ENCODE results near the gene USP30.
"Not testable (repeated sequence)": the region's sequence is repeated elsewhere in the genome, so short reads cannot be mapped to it uniquely, and the experiment has no call there.

The USP30 gene

GRCh38 chr12:109036975-109037374, 15.4 kb upstream of the USP30 start:
- Mint-ChIP-seq H3K4me1 (ENCODE audit: low read depth) (no peaks in the 10 kb centered on the region), H3K27ac (no peak overlapping the region), H3K4me3 (no peak overlapping the region), H3K9me3 (ENCODE audit: low read depth) (peaks cover 18% of the 10 kb centered on the region), H3K36me3 (peaks cover 7% of the 10 kb centered on the region), H3K27me3 (peaks cover 10% of the 10 kb centered on the region)

DNA sequence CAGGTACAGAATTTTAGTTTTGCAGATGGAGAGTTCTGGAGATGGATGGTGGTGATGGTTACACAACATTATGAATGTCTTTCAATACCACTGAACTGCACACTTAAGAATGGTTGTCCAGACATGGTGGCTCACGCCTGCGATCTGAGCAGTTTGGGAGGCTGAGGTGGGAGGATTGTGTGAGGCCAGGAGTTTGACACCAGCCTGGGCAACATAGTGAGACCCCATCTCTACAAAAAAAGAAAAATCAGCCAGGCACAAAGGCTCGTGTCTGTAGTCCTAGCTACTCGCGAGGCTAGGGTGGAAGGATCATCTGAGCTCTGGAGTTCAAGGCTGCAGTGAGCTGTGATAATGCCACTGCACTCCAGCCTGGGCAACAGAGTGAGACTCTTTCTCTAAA, 8.1 kb upstream of the USP30 start:
- peaks cover 11% of the 10 kb centered on the region for H3K27me3 Mint-ChIP-seq
- H3K27ac Mint-ChIP-seq = no peak overlapping the region
- H3K4me3 Mint-ChIP-seq = no peak overlapping the region
- no peaks in the 10 kb centered on the region for H3K4me1 Mint-ChIP-seq (ENCODE audit: low read depth)
- H3K9me3 Mint-ChIP-seq (ENCODE audit: low read depth) = no peaks in the 10 kb centered on the region
- no peaks in the 10 kb centered on the region for H3K36me3 Mint-ChIP-seq

- Mint-ChIP-seq H3K36me3 (no peaks in the 10 kb centered on the region), H3K4me3 (no peak overlapping the region), H3K9me3 (ENCODE audit: low read depth) (no peaks in the 10 kb centered on the region), H3K4me1 (ENCODE audit: low read depth) (peaks cover 6% of the 10 kb centered on the region), H3K27me3 (peaks cover 4% of the 10 kb centered on the region), H3K27ac (no peak overlapping the region)
These were observed 5.1 kb upstream of the USP30 start for GRCh38 chr12:109047081-109047805.

DNA sequence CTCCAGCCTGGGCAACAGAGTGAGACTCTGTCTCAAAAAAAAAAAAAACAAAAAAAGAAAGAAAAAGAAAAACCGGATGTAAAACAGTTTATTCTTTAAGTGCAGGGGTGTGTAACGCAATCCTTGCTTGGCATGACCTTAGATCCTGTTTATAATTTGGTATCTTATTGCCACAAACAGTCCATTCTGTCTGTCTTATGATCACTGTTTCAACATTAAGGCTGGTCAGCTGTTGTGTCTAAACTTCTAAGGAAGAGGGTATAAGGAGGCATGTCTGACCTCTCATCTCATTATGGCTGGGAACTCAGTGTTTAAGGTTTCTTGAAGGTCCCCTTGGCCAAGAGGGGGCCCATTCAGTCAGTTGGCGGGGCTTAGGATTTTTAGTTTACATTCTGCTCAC, 3.7 kb upstream of the USP30 start:
- not testable (repeated sequence) for H3K27ac Mint-ChIP-seq; H3K4me1 Mint-ChIP-seq (ENCODE audit: low read depth)

DNA sequence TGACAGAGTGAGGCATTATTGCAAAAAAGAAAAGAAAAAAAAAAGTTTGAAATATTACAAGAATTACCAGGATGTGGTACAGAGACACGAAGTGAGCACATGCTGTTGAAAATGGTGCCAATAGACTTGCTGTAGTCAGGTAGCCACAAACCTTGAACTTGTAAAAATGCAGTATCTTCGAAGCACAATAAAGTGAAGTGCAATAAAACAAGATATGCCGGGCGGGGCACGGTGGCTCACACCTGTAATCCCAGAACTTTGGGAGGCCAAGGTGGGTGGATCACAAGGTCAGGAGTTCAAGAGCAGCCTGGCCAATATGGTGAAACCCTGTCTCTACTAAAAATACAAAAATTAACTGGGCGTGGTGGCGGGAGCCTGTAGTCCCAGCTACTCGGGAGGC, 2.6 kb upstream of the USP30 start:
- not testable (repeated sequence) for H3K9me3 Mint-ChIP-seq (ENCODE audit: low read depth); H3K4me3 Mint-ChIP-seq; H3K36me3 Mint-ChIP-seq; H3K27ac Mint-ChIP-seq; H3K27me3 Mint-ChIP-seq
- peaks cover 14% of the 10 kb centered on the region for H3K4me1 Mint-ChIP-seq (ENCODE audit: low read depth)

More for the DNA sequence above, 3.7 kb upstream of the USP30 start:
- not testable (repeated sequence) for H3K36me3 Mint-ChIP-seq; H3K4me3 Mint-ChIP-seq; H3K9me3 Mint-ChIP-seq (ENCODE audit: low read depth); H3K27me3 Mint-ChIP-seq

DNA sequence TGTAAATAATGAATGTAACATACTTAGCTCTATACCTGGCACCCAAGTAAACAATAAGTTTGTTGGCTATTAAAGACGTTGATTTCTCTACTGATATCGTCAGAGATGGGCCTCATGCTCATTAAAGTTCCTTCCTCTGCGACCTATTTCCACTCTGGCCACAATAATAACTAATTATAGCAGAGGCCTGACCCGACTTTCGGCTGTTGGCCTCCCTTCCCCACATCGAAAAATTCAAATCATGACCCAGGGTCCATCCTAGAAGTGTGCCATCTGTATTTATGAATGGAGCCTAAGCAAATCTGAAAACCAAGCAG, 321 bp upstream of the USP30 start:
- peak overlapping the region; percentile 87 for H3K27ac Mint-ChIP-seq
- peak overlapping the region; percentile 91 for H3K4me3 Mint-ChIP-seq
- H3K9me3 Mint-ChIP-seq (ENCODE audit: low read depth) = no peaks in the 10 kb centered on the region
- H3K27me3 Mint-ChIP-seq = no peaks in the 10 kb centered on the region
- no peaks in the 10 kb centered on the region for H3K36me3 Mint-ChIP-seq
- peaks cover 18% of the 10 kb centered on the region for H3K4me1 Mint-ChIP-seq (ENCODE audit: low read depth)

DNA sequence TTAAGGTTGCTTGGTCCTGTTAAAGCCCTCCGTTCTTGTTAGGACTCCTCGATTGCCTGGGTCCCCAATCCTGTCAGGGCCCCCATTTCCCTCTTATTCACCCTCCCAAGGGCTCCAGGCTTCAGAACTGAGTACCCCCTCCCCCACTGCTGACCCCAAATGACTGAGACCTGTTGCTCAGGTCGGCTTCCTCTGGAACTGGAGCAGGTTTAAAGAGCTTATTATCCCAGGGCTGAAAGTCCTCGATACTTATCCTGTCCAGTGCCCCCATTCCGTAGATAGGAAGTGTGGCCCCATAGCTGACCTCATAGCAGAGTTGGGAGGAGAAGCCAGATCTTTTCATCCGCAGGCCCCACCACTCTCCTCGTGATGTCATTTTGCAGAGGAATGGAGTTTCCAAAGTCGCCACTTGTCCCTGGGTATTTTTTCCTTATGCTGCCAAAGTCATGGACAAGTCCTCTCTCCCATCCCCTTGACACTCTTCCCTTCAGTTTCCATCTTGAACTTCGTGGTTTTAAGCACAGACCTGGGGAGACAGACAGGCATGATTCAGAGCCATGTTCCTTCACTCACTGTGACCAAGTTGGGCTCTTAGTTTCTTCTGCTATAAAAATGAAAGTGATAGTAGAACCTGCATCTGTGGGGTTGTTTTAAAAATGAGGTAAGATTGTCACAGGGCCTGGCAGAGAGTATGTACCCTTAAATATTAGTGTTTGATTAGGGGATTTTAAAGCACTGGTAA, 1.2 kb downstream of the USP30 start:
- H3K27me3 Mint-ChIP-seq = no peaks in the 10 kb centered on the region
- H3K9me3 Mint-ChIP-seq (ENCODE audit: low read depth) = no peaks in the 10 kb centered on the region
- no peaks in the 10 kb centered on the region for H3K36me3 Mint-ChIP-seq
- peak overlapping the region; percentile 91 for H3K4me3 Mint-ChIP-seq
- H3K4me1 Mint-ChIP-seq (ENCODE audit: low read depth) = peaks cover 18% of the 10 kb centered on the region
- peak overlapping the region; percentile 93 for H3K27ac Mint-ChIP-seq

GRCh38 chr12:109054124-109054513, 1.7 kb downstream of the USP30 start:
- H3K36me3 Mint-ChIP-seq, H3K27me3 Mint-ChIP-seq: not testable (repeated sequence)
- H3K27ac Mint-ChIP-seq = peak overlapping the region; percentile 93

GRCh38 chr12:109054520-109054919, 2.1 kb downstream of the USP30 start:
- no peak overlapping the region for H3K4me3 Mint-ChIP-seq
- peak overlapping the region; percentile 61 for H3K27ac Mint-ChIP-seq
- no peaks in the 10 kb centered on the region for H3K9me3 Mint-ChIP-seq (ENCODE audit: low read depth)
- peaks cover 18% of the 10 kb centered on the region for H3K4me1 Mint-ChIP-seq (ENCODE audit: low read depth)
- no peaks in the 10 kb centered on the region for H3K27me3 Mint-ChIP-seq
- H3K36me3 Mint-ChIP-seq = no peaks in the 10 kb centered on the region

More at GRCh38 chr12:109054124-109054513, 1.7 kb downstream of the USP30 start:
- H3K4me3 Mint-ChIP-seq = peak overlapping the region; percentile 91
- H3K4me1 Mint-ChIP-seq (ENCODE audit: low read depth) = peaks cover 18% of the 10 kb centered on the region
- H3K9me3 Mint-ChIP-seq (ENCODE audit: low read depth) = not testable (repeated sequence)

GRCh38 chr12:109056891-109057290, 4.5 kb downstream of the USP30 start:
- Mint-ChIP-seq H3K36me3 (peaks cover 3% of the 10 kb centered on the region), H3K27me3 (no peaks in the 10 kb centered on the region), H3K27ac (no peak overlapping the region), H3K9me3 (ENCODE audit: low read depth) (no peaks in the 10 kb centered on the region), H3K4me1 (ENCODE audit: low read depth) (peaks cover 16% of the 10 kb centered on the region), H3K4me3 (no peak overlapping the region)

- Mint-ChIP-seq H3K36me3 (peaks cover 3% of the 10 kb centered on the region), H3K4me3 (no peak overlapping the region), H3K27me3 (no peaks in the 10 kb centered on the region), H3K27ac (no peak overlapping the region), H3K9me3 (ENCODE audit: low read depth) (no peaks in the 10 kb centered on the region), H3K4me1 (ENCODE audit: low read depth) (peaks cover 12% of the 10 kb centered on the region)
These were observed 5.0 kb downstream of the USP30 start for GRCh38 chr12:109057376-109057775.

DNA sequence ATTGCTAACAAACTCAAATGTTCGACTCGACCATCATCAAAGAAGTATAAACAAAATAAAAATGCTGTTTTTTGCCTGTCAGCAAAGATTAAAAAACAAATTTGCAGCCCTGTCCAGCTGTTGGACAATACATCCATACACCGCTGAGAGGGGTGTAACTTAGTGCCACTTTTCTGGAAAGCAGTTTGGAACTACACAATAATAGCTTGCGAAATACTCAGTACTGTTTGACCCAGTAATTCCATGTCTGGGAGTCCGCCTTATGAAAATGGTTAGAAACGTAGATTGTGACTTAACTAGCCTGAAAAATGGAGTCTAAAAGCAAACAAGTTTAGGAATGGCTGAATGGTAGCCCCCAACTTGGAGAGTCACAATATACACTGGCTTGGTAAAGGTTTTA, 6.4 kb downstream of the USP30 start:
- Mint-ChIP-seq H3K4me1 (ENCODE audit: low read depth) (peaks cover 9% of the 10 kb centered on the region), H3K36me3 (peaks cover 5% of the 10 kb centered on the region), H3K27me3 (no peaks in the 10 kb centered on the region), H3K9me3 (ENCODE audit: low read depth) (no peaks in the 10 kb centered on the region), H3K27ac (no peak overlapping the region), H3K4me3 (no peak overlapping the region)

- H3K4me3 Mint-ChIP-seq = no peak overlapping the region
- no peaks in the 10 kb centered on the region for H3K4me1 Mint-ChIP-seq (ENCODE audit: low read depth)
- H3K9me3 Mint-ChIP-seq (ENCODE audit: low read depth) = no peaks in the 10 kb centered on the region
- H3K27me3 Mint-ChIP-seq = no peaks in the 10 kb centered on the region
- H3K27ac Mint-ChIP-seq = no peak overlapping the region
- peaks cover 5% of the 10 kb centered on the region for H3K36me3 Mint-ChIP-seq
These were observed 11.8 kb downstream of the USP30 start for GRCh38 chr12:109064143-109064542.

DNA sequence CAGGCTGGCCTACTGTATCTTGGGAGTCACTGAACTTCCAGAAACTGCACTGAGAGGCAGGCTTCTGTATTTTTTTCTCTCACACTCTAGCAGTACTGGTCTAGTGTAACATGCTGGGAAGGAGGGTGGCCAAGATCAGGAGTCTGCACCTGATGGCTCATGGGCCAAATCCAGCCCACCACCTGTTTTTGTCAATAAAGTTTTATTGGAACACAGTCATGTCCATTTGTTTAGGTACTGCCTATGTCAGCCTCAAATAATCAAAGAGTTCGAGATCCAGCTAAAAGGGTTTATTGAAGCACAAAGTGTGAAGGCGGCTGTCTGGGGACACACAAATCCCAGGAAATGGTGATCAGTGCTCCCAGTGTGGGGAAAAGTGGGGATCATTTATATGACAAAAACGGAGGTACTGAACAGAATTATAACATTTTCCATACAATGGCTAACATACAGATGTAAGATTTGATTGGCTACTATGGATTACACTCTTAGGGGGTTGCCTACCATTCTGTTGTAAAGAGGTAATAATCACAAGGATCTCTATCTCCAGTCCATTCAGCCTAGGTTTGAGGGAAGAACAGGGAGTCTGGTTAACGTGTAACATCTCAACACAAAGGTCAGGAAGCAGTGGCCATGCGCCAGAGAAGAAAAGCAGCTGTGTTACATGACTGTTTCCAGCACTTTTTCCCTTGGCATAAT, 12.9 kb downstream of the USP30 start:
- Mint-ChIP-seq H3K27ac (no peak overlapping the region), H3K4me1 (ENCODE audit: low read depth) (no peaks in the 10 kb centered on the region), H3K36me3 (peaks cover 7% of the 10 kb centered on the region), H3K9me3 (ENCODE audit: low read depth) (no peaks in the 10 kb centered on the region), H3K4me3 (no peak overlapping the region), H3K27me3 (no peaks in the 10 kb centered on the region)

GRCh38 chr12:109065853-109066193, 13.4 kb downstream of the USP30 start:
- H3K36me3 Mint-ChIP-seq = peaks cover 8% of the 10 kb centered on the region

More at GRCh38 chr12:109065853-109066193, 13.4 kb downstream of the USP30 start:
- Mint-ChIP-seq H3K4me1 (ENCODE audit: low read depth) (no peaks in the 10 kb centered on the region), H3K9me3 (ENCODE audit: low read depth) (no peaks in the 10 kb centered on the region), H3K4me3 (no peak overlapping the region), H3K27me3 (no peaks in the 10 kb centered on the region), H3K27ac (no peak overlapping the region)

All from activated naive CD8-positive, alpha-beta T cell (primary cell).